Neural progenitor cell (in vitro differentiated cells): Measurements from ENCODE around the gene FRAT1.

Source experiments
- EZH2 ChIP-seq: fragments of 200-600 bp; sonication (generic); IDR thresholded peaks from 2 replicates; pipeline ENCODE4 v1.6.1; 2017; ENCODE audit warnings: antibody characterized with exemption, mild to moderate bottlenecking, moderate library complexity
- TF ChIP-seq, protein P1 (sequence below): fragments of 200-600 bp; sonication (generic); IDR thresholded peaks from 2 replicates; pipeline ENCODE4 v1.5.1; 2017; ENCODE audit warnings: antibody characterized with exemption, mild to moderate bottlenecking

DNA sequence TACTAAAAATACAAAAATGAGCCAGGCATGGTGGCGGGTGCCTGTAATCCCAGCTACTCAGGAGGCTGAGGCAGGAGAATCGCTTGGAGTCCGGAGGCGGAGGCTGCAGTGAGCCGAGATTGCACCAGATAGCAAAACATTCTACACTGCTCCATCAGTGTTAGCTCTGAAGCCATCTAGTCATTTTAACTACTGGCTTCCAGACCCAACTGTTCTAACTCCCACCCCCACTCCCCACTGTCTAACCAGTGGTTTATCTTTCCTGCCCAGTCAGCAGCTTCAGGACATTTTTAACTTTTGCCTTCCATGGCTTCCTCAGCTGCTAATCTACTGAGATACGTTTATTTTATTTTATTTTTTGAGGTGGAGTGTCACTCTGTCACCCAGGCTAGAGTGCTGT lies 6.2 kb upstream of the FRAT1 start:
- TF ChIP-seq, protein P1, sequence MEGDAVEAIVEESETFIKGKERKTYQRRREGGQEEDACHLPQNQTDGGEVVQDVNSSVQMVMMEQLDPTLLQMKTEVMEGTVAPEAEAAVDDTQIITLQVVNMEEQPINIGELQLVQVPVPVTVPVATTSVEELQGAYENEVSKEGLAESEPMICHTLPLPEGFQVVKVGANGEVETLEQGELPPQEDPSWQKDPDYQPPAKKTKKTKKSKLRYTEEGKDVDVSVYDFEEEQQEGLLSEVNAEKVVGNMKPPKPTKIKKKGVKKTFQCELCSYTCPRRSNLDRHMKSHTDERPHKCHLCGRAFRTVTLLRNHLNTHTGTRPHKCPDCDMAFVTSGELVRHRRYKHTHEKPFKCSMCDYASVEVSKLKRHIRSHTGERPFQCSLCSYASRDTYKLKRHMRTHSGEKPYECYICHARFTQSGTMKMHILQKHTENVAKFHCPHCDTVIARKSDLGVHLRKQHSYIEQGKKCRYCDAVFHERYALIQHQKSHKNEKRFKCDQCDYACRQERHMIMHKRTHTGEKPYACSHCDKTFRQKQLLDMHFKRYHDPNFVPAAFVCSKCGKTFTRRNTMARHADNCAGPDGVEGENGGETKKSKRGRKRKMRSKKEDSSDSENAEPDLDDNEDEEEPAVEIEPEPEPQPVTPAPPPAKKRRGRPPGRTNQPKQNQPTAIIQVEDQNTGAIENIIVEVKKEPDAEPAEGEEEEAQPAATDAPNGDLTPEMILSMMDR: no peak
- TF ChIP-seq EZH2: no peak
